ENCODE measurements around the gene RAB20.
"Not testable (repeated sequence)": the region's sequence is repeated elsewhere in the genome, so short reads cannot be mapped to it uniquely, and the experiment has no call there.

The RAB20 gene, protein sequence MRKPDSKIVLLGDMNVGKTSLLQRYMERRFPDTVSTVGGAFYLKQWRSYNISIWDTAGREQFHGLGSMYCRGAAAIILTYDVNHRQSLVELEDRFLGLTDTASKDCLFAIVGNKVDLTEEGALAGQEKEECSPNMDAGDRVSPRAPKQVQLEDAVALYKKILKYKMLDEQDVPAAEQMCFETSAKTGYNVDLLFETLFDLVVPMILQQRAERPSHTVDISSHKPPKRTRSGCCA

GRCh38 chr13:110561344-110562035, at the start of gene RAB20:
Gene RAB20, minus strand, starts transcription at chr13:110561722. Its CDS starts 203 bp downstream, at chr13:110561519.
- DNase-seq (ENCODE audit: low spot score in 2 of 2) = peak; percentile 57 to 89
- Histone ChIP-seq H3K4me1 (peaks cover 5% of the 10 kb centered on the region; the same call in 1 of the 2 replicates), H3K9me3 (no peaks in the 10 kb centered on the region; the same call in 1 of the 2 replicates), H3K27me3 (ENCODE audit: low read depth) (no peaks in the 10 kb centered on the region), H3K36me3 (replicated peaks) (no peaks in the 10 kb centered on the region), H3K4me3 (peak within 1 kb of the TSS; percentile 74)
- in situ Hi-C loops (cut with MboI; ENCODE audit: low sequenced_read_pairs) = no loop called here

- Histone ChIP-seq H3K4me3 (no peak overlapping the region), H3K4me1 (peaks cover 5% of the 10 kb centered on the region), H3K27me3 (ENCODE audit: low read depth) (no peaks in the 10 kb centered on the region), H3K36me3 (replicated peaks) (peaks cover 5% of the 10 kb centered on the region; the same call in 1 of the 2 replicates), H3K9me3 (no peaks in the 10 kb centered on the region)
- in situ Hi-C loops (cut with MboI; ENCODE audit: low sequenced_read_pairs) = loop anchor here (25.0 kb wide), 1 partner anchor 201 kb away; no protein-coding TSS in a partner anchor
- no peak for DNase-seq (ENCODE audit: low spot score in 2 of 2)
These were observed 49.6 kb upstream of the RAB20 start for GRCh38 chr13:110610955-110611595.

GRCh38 chr13:110607675-110608224, 46.2 kb upstream of the RAB20 start:
- DNase-seq (ENCODE audit: low spot score in 2 of 2) = no peak
- Histone ChIP-seq H3K4me3 (no peak overlapping the region), H3K4me1 (no peaks in the 10 kb centered on the region), H3K36me3 (replicated peaks) (no peaks in the 10 kb centered on the region), H3K27me3 (ENCODE audit: low read depth) (no peaks in the 10 kb centered on the region), H3K9me3 (no peaks in the 10 kb centered on the region)
- in situ Hi-C loops (cut with MboI; ENCODE audit: low sequenced_read_pairs) = loop anchor here (25.0 kb wide), 1 partner anchor 205 kb away; no protein-coding TSS in a partner anchor

DNA sequence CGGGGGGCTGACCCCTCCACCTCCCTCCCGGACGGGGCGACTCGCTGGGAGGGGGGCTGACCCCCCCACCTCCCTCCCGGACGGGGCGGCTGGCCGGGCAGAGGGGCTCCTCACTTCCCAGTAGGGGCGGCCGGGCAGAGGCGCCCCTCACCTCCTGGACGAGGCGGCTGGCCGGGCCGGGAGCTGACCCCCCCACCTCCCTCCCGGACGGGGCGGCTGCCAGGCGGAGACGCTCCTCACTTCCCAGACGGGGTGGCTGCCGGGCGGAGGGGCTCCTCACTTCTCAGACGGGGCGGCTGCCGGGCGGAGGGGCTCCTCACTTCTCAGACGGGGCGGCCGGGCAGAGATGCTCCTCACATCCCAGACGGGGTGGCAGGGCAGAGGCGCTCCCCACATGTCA, 44.8 kb upstream of the RAB20 start:
- not testable (repeated sequence) for H3K4me3 ChIP-seq; H3K27me3 ChIP-seq (ENCODE audit: low read depth); H3K4me1 ChIP-seq; H3K9me3 ChIP-seq; DNase-seq (ENCODE audit: low spot score in 2 of 2); H3K36me3 ChIP-seq (replicated peaks)
- in situ Hi-C loops (cut with MboI; ENCODE audit: low sequenced_read_pairs) = loop anchor here (25.0 kb wide), 1 partner anchor 206 kb away; no protein-coding TSS in a partner anchor

DNA sequence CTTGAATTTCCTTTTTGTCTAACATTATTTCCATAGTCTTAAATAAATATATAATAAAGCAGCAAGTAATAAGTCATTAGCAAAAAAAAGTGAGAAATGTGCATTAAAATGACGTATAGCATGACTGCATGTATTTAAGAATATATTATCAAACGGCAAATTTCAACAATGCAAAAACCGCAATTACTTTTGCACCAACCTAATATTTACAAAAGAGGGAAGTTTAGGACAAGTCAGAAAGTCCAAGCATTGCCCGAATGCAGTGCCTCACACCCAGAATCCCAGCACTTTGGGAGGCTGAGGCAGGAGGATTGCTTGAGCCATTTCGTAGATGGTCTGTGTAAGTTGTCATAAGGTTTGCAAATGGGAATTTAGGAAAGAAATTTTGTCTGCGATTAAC, 43.6 kb upstream of the RAB20 start:
- H3K4me3 ChIP-seq = no peak overlapping the region
- no peaks in the 10 kb centered on the region for H3K36me3 ChIP-seq (replicated peaks)
- no peaks in the 10 kb centered on the region for H3K9me3 ChIP-seq
- H3K4me1 ChIP-seq = peaks cover 9% of the 10 kb centered on the region
- in situ Hi-C loops (cut with MboI; ENCODE audit: low sequenced_read_pairs) = loop anchor here (25.0 kb wide), 1 partner anchor 207 kb away; no protein-coding TSS in a partner anchor
- no peak for DNase-seq (ENCODE audit: low spot score in 2 of 2)
- no peaks in the 10 kb centered on the region for H3K27me3 ChIP-seq (ENCODE audit: low read depth)

- Histone ChIP-seq H3K9me3 (no peaks in the 10 kb centered on the region), H3K27me3 (ENCODE audit: low read depth) (no peaks in the 10 kb centered on the region), H3K36me3 (replicated peaks) (no peaks in the 10 kb centered on the region), H3K4me1 (peaks cover 15% of the 10 kb centered on the region), H3K4me3 (no peak overlapping the region)
- DNase-seq (ENCODE audit: low spot score in 2 of 2) = no peak
- in situ Hi-C loops (cut with MboI; ENCODE audit: low sequenced_read_pairs) = loop anchor here (25.0 kb wide), 1 partner anchor 211 kb away; no protein-coding TSS in a partner anchor
These were observed 39.5 kb upstream of the RAB20 start for GRCh38 chr13:110600980-110601379.

GRCh38 chr13:110600261-110600819, 38.8 kb upstream of the RAB20 start:
- peak; percentile 80 to 82 for DNase-seq (ENCODE audit: low spot score in 2 of 2)
- in situ Hi-C loops (cut with MboI; ENCODE audit: low sequenced_read_pairs) = loop anchor here (25.0 kb wide), 1 partner anchor 212 kb away; no protein-coding TSS in a partner anchor

DNA sequence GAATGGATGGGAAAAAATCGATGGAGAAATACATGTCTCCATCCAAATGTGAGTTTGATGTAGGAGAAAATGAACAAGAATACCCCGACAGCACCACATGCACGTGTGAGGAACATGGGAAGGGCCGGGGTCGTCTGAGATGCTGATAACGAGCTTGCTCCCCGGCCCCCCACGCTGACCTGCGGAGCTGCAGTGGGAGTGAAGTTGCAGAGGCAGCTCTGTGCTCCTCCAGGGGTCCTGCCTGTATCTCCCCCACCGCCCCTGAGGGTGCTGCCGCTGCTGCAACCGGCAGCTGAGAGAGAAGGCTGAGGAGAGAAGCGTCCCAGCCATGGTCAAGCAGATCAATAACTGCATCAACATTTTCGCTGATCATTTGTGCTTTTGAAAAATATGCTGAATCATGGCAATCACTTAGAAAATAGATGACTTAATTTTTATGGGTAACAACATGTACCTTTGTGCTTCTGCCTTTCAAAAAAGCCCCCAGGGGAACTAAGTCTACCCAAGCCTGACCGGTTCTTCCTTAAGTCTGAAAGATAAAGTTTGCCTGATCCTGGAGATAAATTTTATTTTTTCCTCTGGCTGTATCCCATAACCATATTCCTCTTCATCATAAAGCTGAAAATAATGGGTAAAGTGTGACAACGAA, 35.6 kb upstream of the RAB20 start:
- Histone ChIP-seq H3K9me3 (no peaks in the 10 kb centered on the region), H3K4me3 (no peak overlapping the region), H3K4me1 (peaks cover 15% of the 10 kb centered on the region), H3K36me3 (replicated peaks) (no peaks in the 10 kb centered on the region), H3K27me3 (ENCODE audit: low read depth) (no peaks in the 10 kb centered on the region)
- in situ Hi-C loops (cut with MboI; ENCODE audit: low sequenced_read_pairs) = no loop called here
- no peak for DNase-seq (ENCODE audit: low spot score in 2 of 2)

More at GRCh38 chr13:110600261-110600819, 38.8 kb upstream of the RAB20 start:
- H3K27me3 ChIP-seq (ENCODE audit: low read depth) = no peaks in the 10 kb centered on the region
- no peaks in the 10 kb centered on the region for H3K36me3 ChIP-seq (replicated peaks)
- no peaks in the 10 kb centered on the region for H3K9me3 ChIP-seq
- no peak overlapping the region for H3K4me3 ChIP-seq
- peaks cover 15% of the 10 kb centered on the region for H3K4me1 ChIP-seq

- no peak overlapping the region for H3K4me3 ChIP-seq
- in situ Hi-C loops (cut with MboI; ENCODE audit: low sequenced_read_pairs) = no loop called here
- no peaks in the 10 kb centered on the region for H3K27me3 ChIP-seq (ENCODE audit: low read depth)
- H3K36me3 ChIP-seq (replicated peaks) = no peaks in the 10 kb centered on the region
- DNase-seq (ENCODE audit: low spot score in 2 of 2) = peak; percentile 38 to 72
- no peaks in the 10 kb centered on the region for H3K9me3 ChIP-seq
- H3K4me1 ChIP-seq = no peaks in the 10 kb centered on the region
These were observed 32.1 kb upstream of the RAB20 start for GRCh38 chr13:110593430-110594130.

GRCh38 chr13:110592665-110593064, 31.1 kb upstream of the RAB20 start:
- H3K4me3 ChIP-seq = no peak overlapping the region
- in situ Hi-C loops (cut with MboI; ENCODE audit: low sequenced_read_pairs) = no loop called here

DNA sequence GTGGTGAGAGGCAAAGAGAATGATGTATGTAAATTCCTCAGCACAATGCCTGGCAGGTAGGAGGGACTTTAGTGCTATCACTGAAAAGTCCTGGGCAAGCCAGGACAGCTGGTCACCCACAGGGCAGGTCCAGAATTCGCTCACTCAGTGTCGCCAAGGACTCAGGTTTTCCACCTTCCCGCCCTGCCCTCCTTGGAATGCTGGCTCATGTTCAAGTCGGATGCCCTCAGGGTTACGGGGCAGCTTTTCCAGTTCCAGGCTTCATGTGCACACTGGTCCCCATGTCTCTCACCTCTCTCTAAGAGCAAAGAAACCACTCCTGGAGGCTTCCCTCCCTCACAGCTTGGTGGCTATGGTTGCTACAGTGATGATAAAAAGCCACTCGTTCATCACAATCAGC, 29.1 kb upstream of the RAB20 start:
- Histone ChIP-seq H3K4me3 (no peak overlapping the region), H3K27me3 (ENCODE audit: low read depth) (no peaks in the 10 kb centered on the region), H3K9me3 (no peaks in the 10 kb centered on the region), H3K36me3 (replicated peaks) (no peaks in the 10 kb centered on the region), H3K4me1 (no peaks in the 10 kb centered on the region)
- no peak for DNase-seq (ENCODE audit: low spot score in 2 of 2)
- in situ Hi-C loops (cut with MboI; ENCODE audit: low sequenced_read_pairs) = no loop called here

More at GRCh38 chr13:110592665-110593064, 31.1 kb upstream of the RAB20 start:
- Histone ChIP-seq H3K36me3 (replicated peaks) (no peaks in the 10 kb centered on the region), H3K4me1 (no peaks in the 10 kb centered on the region), H3K9me3 (no peaks in the 10 kb centered on the region), H3K27me3 (ENCODE audit: low read depth) (no peaks in the 10 kb centered on the region)
- DNase-seq (ENCODE audit: low spot score in 2 of 2) = no peak

DNA sequence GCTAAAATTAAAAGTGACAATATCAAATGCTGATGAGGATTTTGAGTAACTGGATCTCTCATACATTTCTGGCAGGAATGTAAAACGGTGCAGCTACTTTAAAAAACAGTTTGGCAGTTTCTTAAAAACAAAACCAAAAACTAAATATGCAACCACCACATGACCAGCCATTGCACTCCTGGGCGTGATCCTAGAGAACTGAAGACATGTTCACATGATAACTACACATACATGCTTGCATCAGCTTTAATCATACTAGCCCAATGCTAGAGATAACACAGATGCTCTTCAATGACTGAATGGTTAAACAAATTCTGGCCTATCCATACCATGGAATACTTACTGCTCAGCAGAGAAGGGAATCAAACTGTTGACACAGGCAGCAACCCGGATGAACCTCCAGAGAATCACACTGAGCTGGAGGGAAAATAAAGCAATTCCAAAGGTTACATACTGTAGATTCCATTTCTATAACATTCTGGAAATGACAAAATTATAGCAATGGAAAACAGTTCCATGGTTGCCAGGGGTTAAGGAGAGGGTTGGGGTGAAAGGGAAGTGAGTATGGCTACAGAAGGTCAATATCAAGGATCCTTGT, 28.4 kb upstream of the RAB20 start:
- in situ Hi-C loops (cut with MboI; ENCODE audit: low sequenced_read_pairs) = no loop called here
- H3K9me3 ChIP-seq = no peaks in the 10 kb centered on the region

More for the DNA sequence above, 28.4 kb upstream of the RAB20 start:
- Histone ChIP-seq H3K4me3 (no peak overlapping the region), H3K27me3 (ENCODE audit: low read depth) (no peaks in the 10 kb centered on the region), H3K36me3 (replicated peaks) (no peaks in the 10 kb centered on the region), H3K4me1 (no peaks in the 10 kb centered on the region)
- DNase-seq (ENCODE audit: low spot score in 2 of 2) = no peak
